DLD1 (cell line): Measurements from ENCODE around the gene HACD2.
"Not testable (repeated sequence)": the region's sequence is repeated elsewhere in the genome, so short reads cannot be mapped to it uniquely, and the experiment has no call there.

ENCODE experiments used
- in situ Hi-C: cut with HindIII; loops from 2 replicates; pipeline ENCODE4 v1.10.0; 2017; ENCODE audit warnings: low sequenced_read_pairs

HACD2 gene

DNA sequence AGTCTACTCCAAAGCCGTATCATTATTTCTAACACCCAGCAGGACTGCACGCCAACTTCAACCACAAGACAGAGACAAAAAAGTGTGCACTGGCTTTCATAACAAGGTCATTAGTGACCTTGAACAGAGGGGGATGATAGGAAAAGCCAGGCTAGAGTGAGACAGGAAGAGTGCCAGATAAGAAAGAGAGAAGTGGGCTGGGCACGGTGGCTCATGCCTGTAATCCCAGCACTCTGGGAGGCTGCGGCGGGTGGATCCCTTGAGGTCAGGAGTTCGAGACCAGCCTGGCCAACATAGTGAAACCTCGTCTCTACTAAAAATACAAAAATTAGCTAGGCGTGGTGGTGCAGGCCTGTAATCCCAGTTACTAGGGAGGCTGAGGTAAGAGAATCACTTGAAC, 97.8 kb downstream of the HACD2 start:
- in situ Hi-C loops, result not testable (repeated sequence)

DNA sequence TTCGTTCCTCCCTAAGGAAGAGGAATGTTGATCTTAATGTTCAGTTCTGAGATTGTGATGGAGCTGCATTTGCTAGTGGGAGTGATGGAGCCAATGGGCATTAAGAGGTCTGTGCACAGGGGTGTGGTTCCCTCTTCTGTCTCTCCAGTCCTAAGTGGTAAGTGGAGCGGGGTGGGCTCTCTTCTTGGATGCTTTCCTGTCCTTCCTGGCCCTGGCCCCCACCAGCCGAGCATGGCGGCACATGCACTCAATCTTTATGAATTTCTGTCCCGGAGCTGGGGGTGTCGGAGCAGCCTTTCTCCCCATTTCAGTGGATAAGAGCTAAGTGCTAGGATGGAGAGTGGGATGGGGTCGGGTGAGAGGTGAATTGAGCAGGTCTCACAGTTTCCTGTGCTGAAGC, 98.4 kb downstream of the HACD2 start:
- in situ Hi-C loops, result no loop called here

DNA sequence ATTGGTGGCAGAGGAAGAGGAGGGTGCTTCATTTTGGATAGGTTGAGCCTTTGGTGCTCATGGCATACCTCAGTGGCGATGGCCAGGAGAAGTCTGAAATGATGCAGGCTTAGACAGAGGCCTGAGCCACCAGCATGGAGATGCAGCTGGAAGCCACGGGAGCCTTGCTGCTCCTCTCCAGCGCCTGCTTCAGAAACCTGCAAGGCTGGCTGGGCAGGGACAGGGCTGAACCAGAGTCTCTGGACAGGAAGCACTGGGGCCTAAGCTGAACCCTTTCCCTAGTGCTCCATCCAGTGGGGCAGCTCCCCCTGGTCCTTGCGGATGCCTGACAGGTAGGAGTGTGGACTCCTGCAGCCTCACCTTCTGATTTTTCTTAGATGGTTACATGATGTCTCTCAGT, 99.3 kb downstream of the HACD2 start:
- in situ Hi-C loops, result no loop called here

DNA sequence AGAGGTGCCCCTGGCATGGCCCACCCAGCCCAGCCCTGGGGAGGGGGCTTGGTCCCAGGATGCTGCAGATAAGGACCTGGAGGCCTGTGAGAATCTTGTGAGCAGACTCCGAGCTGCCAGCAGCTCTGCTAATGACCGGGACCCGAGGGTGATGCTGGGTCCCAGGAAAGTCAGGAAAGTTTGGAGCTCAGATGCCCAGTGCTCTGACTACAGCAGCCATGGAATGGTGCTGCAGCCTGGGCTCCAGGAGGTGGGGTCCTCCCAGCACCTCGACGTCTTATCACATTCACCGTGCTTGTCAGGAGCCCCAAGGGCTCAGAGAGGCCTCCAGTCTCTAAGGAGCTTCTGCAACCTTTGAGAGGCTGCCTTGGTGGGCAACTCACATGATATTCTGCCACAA, 101.7 kb downstream of the HACD2 start:
- in situ Hi-C loops, result no loop called here

DNA sequence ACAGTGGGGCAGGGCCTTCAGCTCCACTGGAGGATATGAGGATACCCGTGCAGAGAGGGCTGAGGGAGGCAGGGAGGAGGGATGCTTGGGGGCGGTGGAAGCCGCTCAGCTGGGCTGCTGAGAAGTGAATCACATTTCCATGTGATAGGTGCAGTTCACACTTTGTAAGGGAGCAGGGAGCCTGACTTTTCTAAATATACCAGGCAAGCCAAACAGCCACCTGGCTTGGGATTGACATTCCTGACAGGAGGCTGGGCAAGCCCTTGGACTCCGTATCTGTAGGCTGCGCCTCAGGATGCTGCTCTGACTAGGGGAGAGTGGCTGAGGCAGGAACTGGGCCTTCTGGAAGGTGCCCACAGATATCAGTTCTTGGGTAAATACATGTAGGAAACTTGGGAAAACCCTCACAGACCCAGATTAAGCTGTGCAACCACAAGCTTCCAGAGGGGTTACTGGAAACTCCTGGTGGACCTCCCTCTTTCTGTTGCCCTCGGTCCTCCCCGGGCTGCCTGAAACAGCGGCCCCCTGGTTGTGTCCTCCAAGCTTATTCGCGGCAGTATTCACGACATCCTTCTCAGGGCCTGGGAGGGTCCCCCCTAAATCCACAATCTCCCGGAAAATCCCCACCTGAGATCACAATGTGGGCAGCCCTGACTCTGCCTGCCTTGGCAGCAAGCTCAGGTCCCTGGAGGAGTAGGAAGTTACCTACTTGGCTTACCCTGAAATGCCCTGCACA, 103.0 kb downstream of the HACD2 start:
- in situ Hi-C loops, result no loop called here

DNA sequence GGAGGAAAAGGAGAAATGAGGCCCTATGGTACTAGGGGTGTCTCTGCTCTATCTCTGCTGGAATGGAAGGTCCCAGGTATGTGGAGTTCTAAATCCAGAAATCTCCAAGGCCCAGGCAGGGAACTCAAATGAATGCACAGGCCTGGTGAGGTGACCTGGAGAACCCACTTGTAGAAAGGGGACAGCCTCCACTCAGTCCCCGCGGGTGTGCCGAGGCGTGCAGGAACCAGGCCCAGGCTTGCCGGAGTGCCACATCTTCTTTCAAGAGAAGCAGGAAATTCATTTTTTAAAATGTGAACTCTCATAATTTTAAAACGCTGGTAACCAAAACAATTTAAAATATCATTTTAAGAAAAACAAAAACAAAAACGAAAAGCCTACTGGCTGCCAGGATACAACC, 103.8 kb downstream of the HACD2 start:
- in situ Hi-C loops, result no loop called here

DNA sequence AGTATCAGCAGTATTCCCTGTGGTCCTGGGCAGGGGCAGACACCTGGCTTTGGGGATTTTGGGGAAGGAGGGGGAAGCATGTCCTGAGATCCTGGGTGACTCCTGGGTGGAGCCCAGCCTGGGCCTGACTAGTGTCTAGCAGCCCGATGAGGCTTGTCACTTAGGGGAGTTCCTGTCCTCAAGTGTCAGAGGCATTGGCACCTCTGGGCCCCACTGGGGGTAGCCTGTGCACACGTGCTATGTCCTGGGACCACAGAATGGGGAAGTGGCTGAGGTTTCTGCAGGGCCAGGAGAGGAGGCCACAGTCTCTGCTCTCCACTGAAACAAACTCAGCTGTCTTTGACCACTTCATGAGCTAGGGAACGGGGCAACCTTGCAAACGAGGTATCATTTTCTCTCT, 104.4 kb downstream of the HACD2 start:
- in situ Hi-C loops, result no loop called here

DNA sequence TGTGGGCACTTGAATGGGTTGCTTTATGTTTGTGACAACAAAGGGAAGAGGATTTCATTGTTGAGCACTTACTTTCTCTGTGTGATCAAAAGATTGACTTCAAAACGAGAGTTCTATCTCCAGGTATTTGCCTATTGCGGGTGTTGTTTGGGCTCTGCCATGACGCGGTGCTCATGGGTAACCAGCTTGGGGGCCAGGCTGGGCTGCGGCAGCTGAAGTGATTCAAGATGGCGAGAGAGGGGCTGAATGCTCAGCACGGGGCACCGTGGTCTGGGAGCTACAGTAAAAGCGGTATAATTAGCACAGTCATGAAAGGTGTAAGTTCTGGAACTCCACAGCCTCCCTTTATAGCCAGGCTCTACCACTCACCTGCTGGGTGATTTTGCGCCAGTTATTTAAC, 105.0 kb downstream of the HACD2 start:
- in situ Hi-C loops, result no loop called here

DNA sequence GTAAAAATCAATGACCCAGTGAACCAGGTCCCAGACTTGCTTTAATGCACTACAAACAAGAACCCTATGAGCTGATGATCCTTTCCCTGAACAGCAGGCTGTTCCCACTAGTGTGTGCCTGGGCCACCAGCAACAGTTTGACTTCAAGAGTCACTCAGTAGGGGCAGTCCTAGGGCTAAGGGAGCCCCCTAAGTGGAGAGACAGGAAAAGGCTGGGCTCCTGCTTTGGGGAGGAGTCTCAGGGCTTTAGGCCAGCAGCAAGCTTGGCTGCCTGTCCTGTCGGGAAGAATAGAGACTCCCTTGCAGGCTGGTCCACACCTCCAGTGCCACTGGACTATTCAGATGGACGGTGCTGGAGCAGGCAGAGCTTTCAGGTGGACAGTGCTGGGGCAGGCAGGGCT, 106.5 kb downstream of the HACD2 start:
- in situ Hi-C loops, result no loop called here

DNA sequence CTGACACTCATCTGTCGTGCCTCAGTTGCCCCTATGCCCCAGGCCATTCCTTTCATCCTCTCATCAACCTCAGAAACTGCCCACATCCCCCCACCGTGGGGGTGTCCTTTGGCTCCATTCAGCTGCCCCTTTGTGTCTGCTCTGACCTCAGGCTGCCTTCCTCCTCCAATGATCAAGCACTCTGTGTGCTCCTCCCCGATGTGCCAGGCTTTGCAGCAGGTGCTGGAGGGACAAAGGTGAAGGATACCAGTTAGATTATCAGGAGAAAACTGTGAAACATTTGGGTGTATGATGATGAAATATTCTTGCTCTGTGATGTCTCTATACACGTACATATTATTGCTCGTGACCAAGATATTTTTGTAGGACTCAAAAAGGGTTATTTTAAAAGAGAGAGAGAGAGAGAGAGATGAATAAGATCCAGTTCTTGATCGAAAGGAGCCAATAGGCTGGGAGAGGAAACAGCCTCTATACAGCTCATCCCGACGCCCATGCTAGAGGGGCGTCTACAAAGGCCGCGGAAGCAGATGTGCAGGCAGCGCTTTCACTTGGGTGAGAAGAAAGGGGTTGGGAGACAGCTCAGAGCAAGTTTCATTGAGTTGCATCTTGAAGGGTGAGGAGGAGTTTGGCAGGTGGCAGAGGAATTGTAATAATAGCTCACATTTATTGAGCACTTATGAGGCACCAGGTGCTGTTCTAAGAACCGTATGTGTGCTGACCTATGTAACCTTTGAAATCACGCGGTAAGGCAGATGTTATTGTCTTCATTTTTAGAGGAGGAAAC, 107.7 kb downstream of the HACD2 start:
- in situ Hi-C loops, result no loop called here

DNA sequence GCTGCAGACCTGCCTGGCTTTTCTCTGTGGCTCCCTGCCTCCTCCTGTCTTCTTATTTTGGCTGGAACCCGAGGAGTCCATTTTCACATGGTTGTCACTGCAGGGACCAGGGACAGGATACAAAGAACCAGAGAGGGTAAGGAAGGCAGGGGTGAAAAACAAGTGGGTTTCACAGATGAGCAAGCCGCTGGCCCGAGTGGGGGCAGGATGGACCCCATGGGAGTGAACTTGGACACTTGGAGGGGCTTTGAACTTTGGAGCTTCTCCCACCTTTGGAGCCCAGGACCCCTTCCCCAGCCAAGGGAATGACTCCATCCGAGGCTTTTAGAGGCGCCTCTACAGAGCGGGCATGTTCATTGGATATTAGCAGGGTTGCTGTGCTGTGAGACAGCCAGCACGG, 109.1 kb downstream of the HACD2 start:
- in situ Hi-C loops, result no loop called here

DNA sequence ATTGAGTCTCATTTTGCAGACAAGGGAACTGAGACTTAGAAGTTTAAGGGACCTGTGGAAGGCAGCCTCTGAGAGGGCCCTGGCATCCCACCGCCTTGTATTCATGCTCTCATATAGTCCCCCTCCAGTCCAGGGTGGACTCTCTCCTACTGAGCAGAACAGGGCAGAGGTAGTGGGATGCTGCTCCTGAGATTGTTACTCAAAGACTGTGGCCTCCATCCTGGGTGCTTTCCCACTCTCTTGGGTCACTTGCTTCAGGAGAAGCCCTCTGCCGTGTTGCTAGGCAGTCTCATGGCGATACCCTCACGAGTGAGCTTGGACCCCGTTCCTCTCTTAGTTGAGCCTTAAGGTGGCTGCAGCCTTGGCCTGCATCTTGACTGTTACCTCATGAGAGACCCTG, 113.7 kb downstream of the HACD2 start:
- in situ Hi-C loops, result no loop called here

DNA sequence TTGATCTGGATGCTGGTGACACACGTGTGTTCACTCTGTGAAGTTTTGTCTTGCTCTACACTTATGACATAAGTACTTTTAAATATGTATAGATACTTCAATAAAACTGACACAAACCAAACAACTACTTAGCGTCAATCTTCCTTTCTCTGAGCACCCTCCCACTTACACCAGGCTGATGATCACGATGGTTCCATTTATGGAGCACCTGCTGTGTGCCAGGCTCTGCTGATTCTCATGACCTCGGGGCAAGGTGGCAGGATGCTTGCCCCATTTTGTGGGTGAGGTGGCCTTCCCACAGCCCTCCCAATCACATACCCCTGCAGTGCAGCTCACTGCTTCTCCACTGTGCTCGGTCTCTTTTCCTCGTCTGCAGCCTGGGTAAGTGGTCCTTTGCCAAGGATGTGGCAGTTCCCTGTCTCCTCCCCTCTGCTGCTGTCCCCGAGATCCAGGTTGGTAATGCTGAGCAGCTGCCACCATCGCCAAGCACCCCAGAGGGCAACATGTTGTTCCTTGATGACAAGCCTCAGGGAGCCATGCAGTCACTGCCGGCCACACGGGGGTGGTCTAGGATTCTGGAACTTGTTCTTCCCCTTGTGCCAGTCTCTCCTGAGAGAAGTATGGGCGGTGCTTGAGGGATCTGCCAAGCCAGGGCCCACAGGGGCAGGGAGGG, 115.4 kb downstream of the HACD2 start:
- in situ Hi-C loops, result no loop called here

DNA sequence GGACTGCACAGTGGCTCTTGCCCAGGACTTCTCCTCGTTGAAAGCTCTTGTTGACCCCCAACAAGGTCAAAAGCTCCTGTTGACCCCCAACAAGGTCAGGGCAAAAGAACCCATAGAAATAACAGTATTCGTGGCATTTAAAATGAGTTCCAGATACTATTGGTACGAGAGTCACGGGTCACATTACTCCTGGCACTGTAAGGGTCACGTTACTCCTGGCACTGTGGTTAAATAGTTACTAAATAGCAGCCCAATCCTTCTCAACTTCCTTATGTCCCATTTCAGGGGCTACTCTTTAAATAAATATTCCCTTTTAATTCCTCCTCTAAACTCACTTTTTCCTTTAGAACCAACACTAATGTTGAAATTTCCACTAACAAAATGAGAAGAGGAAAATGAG, 117.8 kb downstream of the HACD2 start:
- in situ Hi-C loops, result no loop called here

DNA sequence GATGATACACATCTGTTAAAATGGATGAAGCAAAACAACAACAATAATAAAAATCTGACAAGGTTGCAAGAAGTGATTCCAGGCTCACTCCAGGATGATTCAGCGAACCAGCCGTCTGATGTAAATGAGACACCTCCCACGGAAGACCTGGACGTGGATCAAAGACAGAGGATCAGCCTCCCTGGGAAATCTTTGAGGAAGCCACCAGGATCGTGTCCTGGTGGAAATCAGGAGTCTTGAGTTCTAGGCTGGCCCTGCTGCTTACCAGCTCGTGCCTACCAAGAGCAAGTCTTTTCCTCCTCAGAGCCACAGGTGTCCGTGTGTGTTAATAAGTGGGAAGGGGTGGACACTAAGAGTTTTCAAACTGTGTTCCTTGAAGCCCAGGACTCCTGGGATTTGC, 120.6 kb downstream of the HACD2 start:
- in situ Hi-C loops, result no loop called here

DNA sequence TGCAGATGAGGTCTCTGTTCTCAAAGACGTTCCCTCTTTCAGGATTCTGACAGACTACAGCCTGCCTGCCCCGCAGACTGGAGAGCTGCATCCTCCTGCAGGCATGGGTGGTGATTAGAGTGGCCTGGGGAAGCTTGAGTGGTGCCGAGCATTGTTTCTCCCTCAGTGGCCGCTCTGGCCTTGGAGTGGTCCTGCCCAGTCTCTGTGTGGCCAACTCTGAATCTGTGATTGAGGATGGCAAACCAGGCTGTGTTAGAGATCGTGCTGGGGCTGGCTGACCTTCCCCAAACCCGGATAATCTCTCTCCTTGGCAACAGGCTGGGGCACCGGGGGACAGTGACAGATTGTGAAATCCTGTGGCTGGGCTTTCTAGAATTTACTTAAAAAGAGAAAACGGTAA, 125.0 kb downstream of the HACD2 start:
- in situ Hi-C loops, result no loop called here

DNA sequence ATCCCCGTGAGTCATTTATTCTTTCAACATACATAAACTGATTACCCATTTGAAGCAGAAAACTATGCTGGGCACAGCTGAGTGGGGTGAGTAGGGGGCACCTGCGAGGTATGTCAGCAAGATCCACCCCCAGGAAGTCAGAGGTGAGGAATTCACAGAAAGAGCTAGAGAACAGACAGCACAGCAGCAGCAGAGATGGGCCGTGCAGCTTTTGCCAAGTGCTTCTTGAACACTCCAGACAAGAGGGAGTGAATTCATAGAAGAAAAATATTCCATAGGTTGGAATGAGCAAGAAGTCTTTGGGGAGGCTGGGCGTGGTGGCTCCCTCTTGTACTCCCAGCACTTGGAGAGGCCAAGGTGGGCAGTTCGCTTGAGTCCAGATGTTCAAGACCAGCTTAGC, 126.6 kb downstream of the HACD2 start:
- in situ Hi-C loops, result no loop called here

DNA sequence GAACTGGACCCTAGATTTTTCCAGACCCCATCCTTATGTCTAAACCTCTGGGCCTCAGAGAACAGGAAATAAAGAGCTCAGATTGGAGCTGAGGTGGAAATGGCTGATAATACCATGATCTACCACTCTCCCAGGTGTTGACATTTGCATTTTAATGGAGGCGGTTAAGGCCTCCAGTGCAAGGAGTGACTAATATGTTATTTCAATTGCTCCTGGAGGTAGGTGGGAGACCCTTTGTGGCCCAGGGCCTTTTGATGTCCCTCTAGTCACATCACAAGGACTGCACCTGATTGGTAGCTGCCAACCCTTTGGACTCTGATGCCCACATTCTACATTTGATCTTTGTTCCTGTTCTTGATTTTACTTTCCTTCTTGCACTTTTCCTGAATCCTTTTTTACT, 127.0 kb downstream of the HACD2 start:
- in situ Hi-C loops, result no loop called here

DNA sequence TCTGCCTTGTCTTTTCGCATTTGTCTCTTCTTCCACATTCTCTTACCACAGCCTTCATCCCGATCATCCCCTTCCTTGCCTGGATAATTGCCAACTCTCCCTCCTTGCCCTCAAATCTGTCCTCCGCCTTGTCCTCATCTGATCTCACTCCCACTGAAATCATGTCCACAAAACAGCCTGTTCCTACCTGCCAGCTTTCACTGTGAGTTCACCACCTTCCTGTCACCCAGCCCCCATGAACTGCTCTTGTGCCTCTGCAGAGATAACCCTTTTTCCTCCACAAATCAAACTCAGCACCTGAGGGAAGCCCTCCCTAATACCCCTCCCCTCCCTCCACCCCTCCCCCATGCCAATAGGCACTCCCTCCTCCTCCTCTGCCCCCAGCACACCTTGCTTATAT, 131.2 kb downstream of the HACD2 start:
- in situ Hi-C loops, result no loop called here

DNA sequence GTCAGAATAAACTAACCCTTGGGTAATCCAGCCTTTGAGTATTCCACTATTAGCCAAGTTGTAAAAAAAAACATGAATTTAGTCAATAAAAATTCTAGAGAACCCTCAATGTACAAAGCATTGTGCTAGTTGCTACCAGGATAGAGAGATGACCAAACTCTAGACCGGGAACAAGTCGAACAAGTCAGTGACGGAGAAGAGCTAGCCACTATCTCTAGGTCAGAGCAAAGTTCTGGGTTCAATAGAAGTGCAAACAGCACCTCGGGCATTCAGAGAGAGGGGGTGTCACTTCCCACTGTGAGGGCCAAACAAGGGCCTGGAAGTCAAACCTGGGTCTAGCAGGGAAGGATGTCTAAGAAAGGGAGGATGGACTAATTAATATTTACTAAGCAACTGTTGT, 133.7 kb downstream of the HACD2 start:
- in situ Hi-C loops, result no loop called here

DNA sequence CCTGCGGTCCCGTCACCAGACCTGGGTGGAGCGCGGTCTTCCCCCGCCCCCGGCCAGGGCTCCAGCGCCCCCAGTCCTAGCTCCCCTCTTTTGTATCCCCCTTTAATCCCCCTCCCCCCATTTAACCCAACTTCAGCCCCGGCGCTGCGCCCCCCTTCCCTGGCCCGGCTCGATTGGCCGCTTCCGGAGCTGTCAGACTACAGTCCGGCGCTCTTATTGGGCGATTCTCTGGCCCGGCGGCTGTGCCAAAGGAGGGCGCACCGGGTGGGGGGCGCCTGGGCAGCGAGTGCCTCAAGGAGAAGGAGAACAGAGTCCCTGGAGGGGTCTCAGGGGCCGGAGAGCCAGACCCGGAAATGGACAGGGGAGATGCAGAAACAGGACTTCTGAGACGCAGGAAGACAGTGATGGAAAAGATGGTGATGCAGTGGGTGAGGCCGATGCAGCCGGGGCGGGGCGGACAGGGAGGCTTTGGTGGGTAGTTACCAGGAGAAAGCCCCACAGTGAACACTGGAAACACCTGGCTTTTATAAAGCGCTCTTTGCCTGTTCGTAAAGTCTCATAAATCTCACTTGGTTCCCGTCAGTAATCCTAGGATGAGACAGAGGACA, 134.8 kb downstream of the HACD2 start:
- in situ Hi-C loops, result no loop called here
